ENCODE measurements around the gene PARP3.

GRCh38 chr3:51933471-51934138 is 8.6 kb upstream of the PARP3 start:
- TF ChIP-seq CTCF (IDR thresholded peaks at IDR 0.05) (no peak), POLR2AphosphoS5 (IDR thresholded peaks at IDR 0.05) (no peak), POLR2A (IDR thresholded peaks at IDR 0.05) (no peak), EP300 (IDR thresholded peaks at IDR 0.05) (no peak)

Data from gastroesophageal sphincter (tissue), 3 donors.